Peyer's patch (tissue), 4 donors: ENCODE data around the gene ZNF787.
"Not testable (repeated sequence)": the region's sequence is repeated elsewhere in the genome, so short reads cannot be mapped to it uniquely, and the experiment has no call there.

ENCODE experiments used
- CTCF ChIP-seq, 6 experiments: fragments of 450-650 bp in 4 of 6; fragments of 200-600 bp in 2 of 6; sonication (generic) in 1 of 6; IDR thresholded peaks; one replicate each; pipeline ENCODE4 v1.5.1; 2017 to 2019; ENCODE audit warnings: antibody characterized with exemption in 6 of 6, mild to moderate bottlenecking in 3 of 6, moderate library complexity in 1 of 6
- POLR2A ChIP-seq, 2 donors: fragments of 450-650 bp; IDR thresholded peaks; one replicate each; pipeline ENCODE4 v1.5.1; 2017; ENCODE audit warnings: antibody characterized with exemption in 2 of 2, mild to moderate bottlenecking in 2 of 2, moderate library complexity in 2 of 2

GRCh38 chr19:56105831-56106396 is 15.2 kb downstream of the ZNF787 start:
- not testable (repeated sequence) for TF ChIP-seq CTCF, POLR2A (IDR thresholded peaks at IDR 0.05)
